Measurements from ENCODE around the gene SPECC1.

The SPECC1 gene

GRCh38 chr17:20216853-20217252, 207.7 kb downstream of the SPECC1 start:
- Mint-ChIP-seq H3K4me1 (peaks cover 13% of the 10 kb centered on the region), H3K27me3 (ENCODE audit: low read depth, poor library complexity) (peaks cover 5% of the 10 kb centered on the region), H3K9me3 (peaks cover 21% of the 10 kb centered on the region), H3K36me3 (ENCODE audit: low read depth) (peaks cover 29% of the 10 kb centered on the region), H3K27ac (no peak overlapping the region), H3K4me3 (no peak overlapping the region)
- TF ChIP-seq CTCF (IDR thresholded peaks at IDR 0.05): no peak
- no peak for DNase-seq

- Mint-ChIP-seq H3K27me3 (ENCODE audit: low read depth, poor library complexity) (peaks cover 5% of the 10 kb centered on the region), H3K27ac (no peak overlapping the region), H3K4me1 (peaks cover 13% of the 10 kb centered on the region), H3K36me3 (ENCODE audit: low read depth) (peaks cover 22% of the 10 kb centered on the region), H3K4me3 (no peak overlapping the region), H3K9me3 (peaks cover 15% of the 10 kb centered on the region)
- DNase-seq: no peak
- TF ChIP-seq CTCF (IDR thresholded peaks at IDR 0.05): no peak
These were observed 208.5 kb downstream of the SPECC1 start for GRCh38 chr17:20217677-20218076.

GRCh38 chr17:20218272-20218671, 209.1 kb downstream of the SPECC1 start:
- H3K27ac Mint-ChIP-seq: no peak overlapping the region
- no peak overlapping the region for H3K4me3 Mint-ChIP-seq
- peaks cover 13% of the 10 kb centered on the region for H3K4me1 Mint-ChIP-seq
- H3K9me3 Mint-ChIP-seq: peaks cover 15% of the 10 kb centered on the region
- peaks cover 5% of the 10 kb centered on the region for H3K27me3 Mint-ChIP-seq (ENCODE audit: low read depth, poor library complexity)
- DNase-seq: no peak
- peaks cover 22% of the 10 kb centered on the region for H3K36me3 Mint-ChIP-seq (ENCODE audit: low read depth)
- no peak for TF ChIP-seq CTCF (IDR thresholded peaks at IDR 0.05)

- Mint-ChIP-seq H3K27ac (peak overlapping the region; percentile 12), H3K9me3 (peaks cover 15% of the 10 kb centered on the region), H3K4me1 (peaks cover 12% of the 10 kb centered on the region), H3K27me3 (ENCODE audit: low read depth, poor library complexity) (peaks cover 5% of the 10 kb centered on the region), H3K4me3 (no peak overlapping the region), H3K36me3 (ENCODE audit: low read depth) (peaks cover 28% of the 10 kb centered on the region)
- TF ChIP-seq CTCF (IDR thresholded peaks at IDR 0.05): no peak
- DNase-seq: no peak
These were observed 214.7 kb downstream of the SPECC1 start for GRCh38 chr17:20223808-20224328.

GRCh38 chr17:20224379-20224778, 215.2 kb downstream of the SPECC1 start:
- no peak for DNase-seq
- TF ChIP-seq CTCF (IDR thresholded peaks at IDR 0.05): no peak
- Mint-ChIP-seq H3K4me1 (peaks cover 12% of the 10 kb centered on the region), H3K9me3 (peaks cover 14% of the 10 kb centered on the region), H3K4me3 (no peak overlapping the region), H3K27ac (no peak overlapping the region), H3K36me3 (ENCODE audit: low read depth) (peaks cover 27% of the 10 kb centered on the region), H3K27me3 (ENCODE audit: low read depth, poor library complexity) (peaks cover 5% of the 10 kb centered on the region)

Measured in nephron progenitor cell (in vitro differentiated cells).